ENCODE results near the gene HSD11B2. TPM values are rescaled to one million over a fixed set of nuclear protein-coding genes. Genes with fewer than 3 reads are reported as not detected.

HSD11B2 gene
- total RNA-seq, 1 experiment from 2014 or later: 2.4 TPM

DNA sequence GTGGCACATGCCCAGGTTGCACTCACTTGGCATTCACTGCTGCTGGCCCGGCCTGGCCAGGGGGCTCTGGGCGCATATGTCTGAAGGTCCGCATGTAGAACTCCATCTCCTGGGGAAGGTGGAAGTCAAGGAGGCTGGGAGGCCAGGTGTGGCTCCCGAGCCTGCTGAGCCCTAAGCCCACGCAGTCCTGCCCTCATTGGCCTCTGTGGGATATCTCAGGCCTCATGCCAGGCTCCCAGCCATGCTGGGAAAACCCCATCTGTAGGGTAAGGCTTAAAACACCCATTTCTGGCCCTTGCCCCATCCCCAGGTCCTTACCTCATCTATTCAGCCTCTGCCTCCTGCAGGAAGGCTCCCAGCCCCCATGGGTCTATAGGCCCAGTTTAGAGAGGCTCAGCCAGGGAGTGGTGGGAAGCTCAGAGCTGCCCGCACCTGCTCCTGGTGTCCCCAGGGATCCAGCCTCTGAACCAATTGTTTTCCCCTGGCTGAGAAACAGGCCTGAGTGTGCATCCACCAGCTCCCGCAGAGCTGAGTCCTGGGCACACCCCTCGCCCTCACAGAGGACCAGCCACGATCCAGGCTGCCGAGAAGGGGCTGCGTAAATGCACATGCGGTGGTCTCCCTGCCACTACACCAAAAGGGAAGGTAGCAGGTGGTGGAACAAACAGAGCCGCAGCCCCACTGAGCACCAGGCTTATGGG is 35.3 kb upstream of the HSD11B2 start:
- Histone ChIP-seq H4K20me1 (ENCODE audit: low read length) (no peaks in the 10 kb centered on the region), H3K27ac (ENCODE audit: low read length) (peak overlapping the region; percentile 12), H3K9me3 (ENCODE audit: low read length) (no peaks in the 10 kb centered on the region), H3K9ac (ENCODE audit: low read length) (peak overlapping the region; percentile 34; the same call in 1 of the 2 replicates), H3K9me2 (replicated peaks; ENCODE audit: low read length) (no peaks in the 10 kb centered on the region), H3F3A (ENCODE audit: low read length, unreplicated experiment) (no peaks in the 10 kb centered on the region), H3K79me2 (ENCODE audit: low read length) (no peaks in the 10 kb centered on the region), H3K4me1 (ENCODE audit: insufficient read depth, low read length) (peaks cover 5% of the 10 kb centered on the region; the same call in 1 of the 2 replicates), H3K36me3 (ENCODE audit: low read depth, low read length) (no peaks in the 10 kb centered on the region), H3K4me2 (ENCODE audit: low read length) (peak overlapping the region; percentile 65; the same call in 1 of the 2 replicates), H2AFZ (ENCODE audit: low read length) (no peak overlapping the region), H3K27me3 (ENCODE audit: low read length) (no peaks in the 10 kb centered on the region), H3K4me3 (ENCODE audit: low read length) (no peak overlapping the region)
- ChIA-PET POLR2A (ENCODE audit: unreplicated experiment) (no interaction called here), CTCF (interaction anchor here (0.6 kb wide), 1 partner anchor 12 kb away, joined by 4 read pairs; no protein-coding TSS in a partner anchor)
- DNase-seq (no peak), ATAC-seq (no peak)
- BruUV-seq (replicated peaks): no TSS peak
- intact Hi-C loops (cut with micrococcal nuclease): loop anchor here (10.0 kb wide), 1 partner anchor 51 kb away; no protein-coding TSS in a partner anchor
- TF ChIP-seq EZH2 (IDR thresholded peaks at IDR 0.05; ENCODE audit: low read length, unreplicated experiment): no peak

DNA sequence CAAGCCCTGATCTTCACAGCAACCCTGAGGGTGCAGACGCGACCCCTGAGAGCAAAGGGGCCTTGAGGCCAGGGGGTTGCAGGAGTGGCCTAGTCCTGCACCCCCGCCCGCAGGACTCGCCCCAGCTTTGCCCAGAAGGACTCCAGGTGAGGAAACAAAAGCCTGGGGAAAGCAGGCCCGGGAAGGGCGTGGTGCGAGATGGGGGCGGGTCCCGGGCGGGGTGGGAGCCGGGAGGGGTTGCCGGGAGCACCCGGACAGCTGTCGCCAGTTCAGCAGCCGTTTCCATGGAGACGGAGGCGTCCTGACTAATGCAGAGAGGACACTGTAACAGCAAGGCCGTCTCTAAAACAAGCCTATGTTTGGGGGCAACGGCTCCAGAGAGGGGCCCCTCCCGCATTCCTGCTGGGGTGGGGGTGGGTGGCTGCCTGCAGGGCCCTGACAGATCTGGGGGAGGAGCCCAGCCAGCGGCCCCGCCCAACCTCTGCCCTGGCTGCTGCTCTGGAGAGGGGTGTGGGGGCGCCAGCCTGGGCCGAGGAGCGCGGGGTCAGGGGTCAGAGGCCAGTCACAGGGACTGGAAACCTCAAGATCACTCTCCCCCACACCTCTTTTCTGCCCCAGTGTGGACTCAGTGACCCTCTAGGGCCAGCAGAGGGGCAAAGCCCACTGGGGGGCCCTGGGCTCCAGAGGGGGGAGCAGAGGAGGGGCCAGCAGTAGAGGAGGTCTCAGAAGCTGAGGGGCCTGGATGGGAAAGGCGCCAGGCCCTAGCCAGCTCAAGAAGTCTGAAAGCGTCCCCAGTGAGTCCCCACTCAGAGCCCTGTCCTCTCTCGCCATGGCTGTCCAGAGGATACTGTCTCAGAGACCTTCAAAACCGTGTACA is 34.5 kb upstream of the HSD11B2 start:
- Histone ChIP-seq H2AFZ (ENCODE audit: low read length) (no peak overlapping the region), H4K20me1 (ENCODE audit: low read length) (no peaks in the 10 kb centered on the region), H3K4me1 (ENCODE audit: insufficient read depth, low read length) (peaks cover 5% of the 10 kb centered on the region; the same call in 1 of the 2 replicates), H3K4me2 (ENCODE audit: low read length) (peak overlapping the region; percentile 65), H3K9me2 (replicated peaks; ENCODE audit: low read length) (no peaks in the 10 kb centered on the region), H3K9me3 (ENCODE audit: low read length) (no peaks in the 10 kb centered on the region), H3K27ac (ENCODE audit: low read length) (peak overlapping the region; percentile 12), H3K36me3 (ENCODE audit: low read depth, low read length) (no peaks in the 10 kb centered on the region), H3K9ac (ENCODE audit: low read length) (peak overlapping the region; percentile 34; the same call in 1 of the 2 replicates), H3K4me3 (ENCODE audit: low read length) (no peak overlapping the region), H3K27me3 (ENCODE audit: low read length) (no peaks in the 10 kb centered on the region), H3F3A (ENCODE audit: low read length, unreplicated experiment) (no peaks in the 10 kb centered on the region), H3K79me2 (ENCODE audit: low read length) (no peaks in the 10 kb centered on the region)
- no TSS peak for BruUV-seq (replicated peaks)
- CTCF ChIA-PET: interaction anchor here (0.6 kb wide), 1 partner anchor 11 kb away, joined by 4 read pairs; no protein-coding TSS in a partner anchor
- peak; percentile 70 for DNase-seq
- POLR2A ChIA-PET (ENCODE audit: unreplicated experiment): no interaction called here
- intact Hi-C loops (cut with micrococcal nuclease): loop anchor here (10.0 kb wide), 1 partner anchor 52 kb away; no protein-coding TSS in a partner anchor
- peak; percentile 70 for ATAC-seq
- no peak for TF ChIP-seq EZH2phosphoT487 (IDR thresholded peaks at IDR 0.05; ENCODE audit: borderline replicate concordance, low read length)
- no peak for TF ChIP-seq EZH2 (IDR thresholded peaks at IDR 0.05; ENCODE audit: low read length, unreplicated experiment)
- TF ChIP-seq, protein P1, sequence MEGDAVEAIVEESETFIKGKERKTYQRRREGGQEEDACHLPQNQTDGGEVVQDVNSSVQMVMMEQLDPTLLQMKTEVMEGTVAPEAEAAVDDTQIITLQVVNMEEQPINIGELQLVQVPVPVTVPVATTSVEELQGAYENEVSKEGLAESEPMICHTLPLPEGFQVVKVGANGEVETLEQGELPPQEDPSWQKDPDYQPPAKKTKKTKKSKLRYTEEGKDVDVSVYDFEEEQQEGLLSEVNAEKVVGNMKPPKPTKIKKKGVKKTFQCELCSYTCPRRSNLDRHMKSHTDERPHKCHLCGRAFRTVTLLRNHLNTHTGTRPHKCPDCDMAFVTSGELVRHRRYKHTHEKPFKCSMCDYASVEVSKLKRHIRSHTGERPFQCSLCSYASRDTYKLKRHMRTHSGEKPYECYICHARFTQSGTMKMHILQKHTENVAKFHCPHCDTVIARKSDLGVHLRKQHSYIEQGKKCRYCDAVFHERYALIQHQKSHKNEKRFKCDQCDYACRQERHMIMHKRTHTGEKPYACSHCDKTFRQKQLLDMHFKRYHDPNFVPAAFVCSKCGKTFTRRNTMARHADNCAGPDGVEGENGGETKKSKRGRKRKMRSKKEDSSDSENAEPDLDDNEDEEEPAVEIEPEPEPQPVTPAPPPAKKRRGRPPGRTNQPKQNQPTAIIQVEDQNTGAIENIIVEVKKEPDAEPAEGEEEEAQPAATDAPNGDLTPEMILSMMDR (conservative IDR thresholded peaks at IDR 0.05; ENCODE audit: low read depth, low read length): no peak

DNA sequence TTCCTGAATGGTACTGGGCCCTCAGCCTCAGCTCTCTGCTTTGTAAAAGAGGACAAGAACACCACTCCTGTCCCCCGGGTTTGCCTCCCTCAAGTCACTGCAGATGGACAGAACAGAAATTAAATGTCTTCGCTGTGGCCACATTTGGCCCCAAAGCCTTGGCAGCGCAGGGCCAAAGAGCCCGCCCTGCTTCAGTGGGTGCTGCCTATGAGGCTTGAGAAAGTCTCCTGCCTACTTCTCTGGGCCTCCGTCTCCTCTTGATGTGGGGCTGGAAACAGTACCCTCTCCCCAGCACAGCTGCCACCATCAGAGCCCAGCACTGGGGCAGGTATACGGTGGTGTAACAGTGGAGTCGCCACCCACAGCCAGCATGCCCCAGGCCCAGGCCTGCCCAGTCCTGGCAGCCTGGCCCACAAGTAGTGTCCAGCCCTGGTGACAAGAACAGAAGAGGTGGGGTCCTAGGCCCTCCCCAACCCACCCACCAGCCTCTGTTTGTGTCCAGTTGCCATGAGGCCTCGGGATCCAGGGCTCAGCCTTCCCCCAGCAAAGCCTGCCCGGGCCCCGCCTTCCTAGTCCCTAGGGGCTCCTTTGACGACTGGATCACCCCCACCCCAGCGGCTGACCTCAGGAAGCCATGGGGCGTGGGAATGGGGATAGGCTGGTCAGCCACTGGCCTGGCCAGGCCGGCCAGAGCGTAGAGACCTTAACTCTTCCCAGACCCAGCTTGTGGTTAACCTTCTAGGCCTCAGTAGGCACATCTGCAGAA is 33.7 kb upstream of the HSD11B2 start:
- no peak overlapping the region for H3K4me2 ChIP-seq (ENCODE audit: low read length)
- POLR2A ChIA-PET (ENCODE audit: unreplicated experiment): no interaction called here

More for the DNA sequence above, 33.7 kb upstream of the HSD11B2 start:
- ATAC-seq (no peak), DNase-seq (no peak)
- Histone ChIP-seq H3K9ac (ENCODE audit: low read length) (no peak overlapping the region), H3F3A (ENCODE audit: low read length, unreplicated experiment) (no peaks in the 10 kb centered on the region), H3K79me2 (ENCODE audit: low read length) (no peaks in the 10 kb centered on the region), H3K36me3 (ENCODE audit: low read depth, low read length) (no peaks in the 10 kb centered on the region), H3K4me3 (ENCODE audit: low read length) (no peak overlapping the region), H3K4me1 (ENCODE audit: insufficient read depth, low read length) (peaks cover 5% of the 10 kb centered on the region; the same call in 1 of the 2 replicates), H2AFZ (ENCODE audit: low read length) (no peak overlapping the region), H4K20me1 (ENCODE audit: low read length) (no peaks in the 10 kb centered on the region), H3K9me2 (replicated peaks; ENCODE audit: low read length) (no peaks in the 10 kb centered on the region), H3K27me3 (ENCODE audit: low read length) (no peaks in the 10 kb centered on the region), H3K27ac (ENCODE audit: low read length) (no peak overlapping the region), H3K9me3 (ENCODE audit: low read length) (no peaks in the 10 kb centered on the region)
- BruUV-seq (replicated peaks): no TSS peak
- intact Hi-C loops (cut with micrococcal nuclease): loop anchor here (10.0 kb wide), 1 partner anchor 52 kb away; no protein-coding TSS in a partner anchor
- CTCF ChIA-PET: no interaction called here
- TF ChIP-seq EZH2phosphoT487 (IDR thresholded peaks at IDR 0.05; ENCODE audit: borderline replicate concordance, low read length) (no peak), EZH2 (IDR thresholded peaks at IDR 0.05; ENCODE audit: low read length, unreplicated experiment) (no peak)
- TF ChIP-seq, protein P1 (conservative IDR thresholded peaks at IDR 0.05; ENCODE audit: low read depth, low read length): no peak
